CD4-positive, alpha-beta T cell treated with Interleukin-21 for 1 hour (primary cell): ENCODE data around the gene CCNDBP1.
"Not testable (repeated sequence)": the region's sequence is repeated elsewhere in the genome, so short reads cannot be mapped to it uniquely, and the experiment has no call there.

ENCODE experiments used
- DNase-seq: peaks from one replicate; pipeline ENCODE4 v3.0.0-alpha.2; 2020

CCNDBP1 gene

DNA sequence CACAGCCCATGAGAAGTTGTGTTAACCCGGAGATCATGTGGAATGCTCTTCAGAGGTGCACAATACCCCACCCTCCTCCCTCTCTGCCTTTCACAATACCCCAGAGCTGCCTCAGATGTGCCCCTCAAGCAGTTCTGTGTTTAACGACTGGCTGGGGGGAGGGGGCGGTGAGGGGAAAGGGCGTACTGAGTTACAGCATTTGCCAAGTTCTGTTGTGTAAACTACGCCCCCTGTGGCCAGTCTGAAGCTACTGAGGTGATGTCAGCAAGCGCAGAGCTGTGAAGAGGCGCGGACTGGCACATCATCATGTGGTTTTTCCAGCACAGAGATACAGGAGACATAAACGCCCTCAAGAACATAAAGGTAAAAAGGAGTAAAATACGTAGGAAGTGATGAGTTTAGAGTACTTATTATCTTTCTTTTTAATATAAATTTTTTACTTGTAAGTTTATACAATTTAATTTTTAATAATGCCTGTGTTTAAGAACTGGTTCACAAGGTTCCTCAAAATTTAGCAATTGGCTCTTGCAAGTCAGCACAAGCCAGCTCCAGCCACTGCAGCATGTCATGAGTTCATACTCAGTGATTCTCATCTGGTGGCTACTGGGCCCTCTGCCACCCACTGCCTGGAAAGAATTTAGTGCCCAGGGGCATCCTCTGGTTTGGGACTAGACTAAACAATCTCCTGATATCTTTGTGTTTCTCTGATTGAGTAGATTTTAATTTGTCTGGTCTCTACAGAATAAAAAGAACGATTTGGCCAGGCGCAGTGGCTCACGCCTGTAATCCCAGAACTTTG lies 33.9 kb downstream of the CCNDBP1 start:
- no peak for DNase-seq

DNA sequence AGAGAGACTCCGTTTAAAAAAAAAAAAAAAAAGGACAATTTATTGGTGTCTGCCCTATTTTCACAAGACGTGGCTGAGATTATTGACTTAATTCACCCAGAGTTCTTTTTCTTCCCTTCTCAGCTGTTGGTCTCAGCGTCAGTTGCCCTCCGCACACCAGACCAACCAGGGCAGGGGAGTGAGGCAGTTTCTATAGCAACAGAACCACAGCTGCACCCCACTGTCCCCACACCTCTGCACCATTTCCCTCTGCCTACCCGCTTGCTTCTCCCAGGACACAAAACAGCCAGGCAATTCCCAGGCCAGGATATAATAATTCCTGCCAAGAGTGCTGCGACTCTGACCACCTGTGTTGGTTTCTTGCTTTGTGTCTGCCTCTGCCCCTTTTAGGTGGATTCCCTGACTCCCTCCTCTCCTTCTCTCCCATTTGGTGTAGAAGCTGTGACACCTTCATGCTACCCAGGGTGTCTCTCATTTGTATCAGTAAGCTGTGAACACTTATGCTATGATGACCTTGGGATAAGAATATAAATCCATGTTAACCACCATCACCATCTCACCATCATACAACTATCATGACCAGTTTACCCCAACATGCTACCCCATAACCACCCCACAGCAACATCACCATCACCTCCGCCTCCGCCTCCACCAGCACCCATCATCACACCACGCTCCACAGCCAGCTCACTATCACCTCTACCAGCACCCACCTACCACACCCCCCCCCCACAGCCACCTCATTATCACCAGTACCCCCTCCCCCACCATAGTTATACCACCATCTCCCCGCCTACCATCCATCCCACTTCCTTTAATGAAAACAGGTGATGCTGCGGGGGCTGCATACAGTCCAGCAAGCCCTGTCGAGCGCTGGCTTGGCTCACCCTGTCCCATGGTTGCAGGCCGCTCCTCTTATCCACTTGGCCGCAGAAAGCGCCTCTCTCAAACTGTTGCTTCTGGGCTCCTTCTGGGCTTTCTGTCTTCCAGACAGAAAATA lies 35.0 kb downstream of the CCNDBP1 start:
- no peak for DNase-seq

DNA sequence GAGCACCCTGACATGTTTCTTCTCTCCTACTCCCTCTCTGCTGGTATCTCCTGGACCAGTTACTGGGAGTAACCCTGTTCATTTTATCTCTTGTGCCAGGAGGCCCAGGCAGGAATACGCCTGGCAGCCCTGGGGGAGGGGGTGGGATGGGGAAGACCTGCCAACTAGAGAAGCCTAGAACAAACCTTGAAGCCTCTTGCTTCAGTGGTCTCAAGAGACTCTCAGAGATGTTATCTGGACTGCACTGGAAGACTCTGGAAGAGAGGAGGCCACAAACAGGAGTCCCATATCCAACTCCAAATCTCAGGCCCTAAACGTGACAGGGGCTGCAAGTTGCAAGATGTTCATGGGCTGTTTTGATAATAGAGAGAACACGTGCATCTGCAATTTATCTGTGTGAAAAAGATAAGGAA lies 35.8 kb downstream of the CCNDBP1 start, which contains the start of gene EPB42:
TSS of gene EPB42 (minus strand) at position 28 of the 413 bp plus-strand sequence. CDS start 193 bp downstream, outside the sequence.
- no peak for DNase-seq

DNA sequence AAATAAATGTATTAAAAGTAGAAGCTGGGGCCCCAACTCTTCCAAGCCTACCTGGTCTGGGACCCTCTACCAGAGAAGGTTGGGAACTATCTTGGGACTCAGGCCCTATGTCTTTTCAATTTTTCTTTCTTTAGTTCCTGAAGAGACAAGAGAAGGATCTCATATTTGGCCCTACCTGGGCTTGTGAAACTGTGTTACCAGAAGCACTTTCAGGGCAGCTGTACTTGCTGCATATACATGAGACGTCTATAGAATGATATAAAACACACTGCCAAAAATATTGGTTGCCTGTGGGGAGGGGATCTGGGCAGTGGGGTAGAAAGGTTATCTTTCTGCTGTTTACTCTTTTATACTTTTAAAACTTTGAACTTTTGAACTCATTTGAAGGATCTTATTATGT lies 36.2 kb downstream of the CCNDBP1 start:
- DNase-seq = no peak

DNA sequence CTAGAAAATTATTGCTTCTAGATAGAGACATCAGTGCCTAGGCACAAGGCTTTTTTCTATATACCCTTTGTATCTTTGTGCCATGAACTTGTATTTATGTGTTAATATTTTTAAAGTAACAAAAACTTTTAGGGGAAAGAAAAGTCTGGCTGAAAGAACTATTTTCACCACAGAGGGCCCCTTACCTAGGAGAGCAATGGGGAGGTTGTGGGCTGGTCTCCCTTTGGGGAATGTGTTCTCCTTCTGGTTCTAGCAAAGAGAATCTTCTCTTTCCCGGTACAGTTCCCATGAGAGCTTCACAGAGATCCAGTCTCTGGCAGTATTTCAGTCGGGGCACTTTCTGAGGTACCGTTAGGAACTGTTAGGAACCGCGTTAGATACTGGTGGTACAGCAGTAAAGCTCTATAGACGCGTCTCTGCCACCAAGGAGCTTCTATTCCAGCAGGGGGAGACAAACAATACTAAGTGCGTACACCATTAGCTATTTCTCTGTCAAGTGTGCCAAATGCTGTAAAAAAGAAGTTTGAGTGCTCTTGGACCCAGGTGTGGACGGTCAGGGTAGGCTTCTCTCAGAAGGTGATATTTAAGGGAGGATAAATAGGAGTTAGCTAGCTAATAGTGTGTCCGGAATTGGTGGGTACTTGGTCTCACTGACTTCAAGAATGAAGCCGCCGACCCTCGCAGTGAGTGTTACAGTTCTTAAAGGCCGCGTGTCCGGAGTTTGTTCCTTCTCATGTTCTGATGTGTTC lies 40.2 kb downstream of the CCNDBP1 start:
- DNase-seq = peak; percentile 62

DNA sequence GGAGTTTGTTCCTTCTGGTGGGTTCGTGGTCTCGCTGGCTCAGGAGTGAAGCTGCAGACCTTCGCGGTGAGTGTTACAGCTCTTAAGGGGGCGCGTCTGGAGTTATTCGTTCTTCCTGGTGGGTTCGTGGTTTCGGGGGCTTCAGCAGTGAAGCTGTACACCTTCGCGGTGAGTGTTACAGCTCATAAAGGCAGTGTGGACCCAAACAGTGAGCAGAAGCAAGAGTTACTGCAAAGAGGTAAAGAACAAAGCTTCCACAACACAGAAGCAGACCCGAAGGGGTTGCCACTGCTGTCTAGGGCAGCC lies 40.7 kb downstream of the CCNDBP1 start:
- not testable (repeated sequence) for DNase-seq

DNA sequence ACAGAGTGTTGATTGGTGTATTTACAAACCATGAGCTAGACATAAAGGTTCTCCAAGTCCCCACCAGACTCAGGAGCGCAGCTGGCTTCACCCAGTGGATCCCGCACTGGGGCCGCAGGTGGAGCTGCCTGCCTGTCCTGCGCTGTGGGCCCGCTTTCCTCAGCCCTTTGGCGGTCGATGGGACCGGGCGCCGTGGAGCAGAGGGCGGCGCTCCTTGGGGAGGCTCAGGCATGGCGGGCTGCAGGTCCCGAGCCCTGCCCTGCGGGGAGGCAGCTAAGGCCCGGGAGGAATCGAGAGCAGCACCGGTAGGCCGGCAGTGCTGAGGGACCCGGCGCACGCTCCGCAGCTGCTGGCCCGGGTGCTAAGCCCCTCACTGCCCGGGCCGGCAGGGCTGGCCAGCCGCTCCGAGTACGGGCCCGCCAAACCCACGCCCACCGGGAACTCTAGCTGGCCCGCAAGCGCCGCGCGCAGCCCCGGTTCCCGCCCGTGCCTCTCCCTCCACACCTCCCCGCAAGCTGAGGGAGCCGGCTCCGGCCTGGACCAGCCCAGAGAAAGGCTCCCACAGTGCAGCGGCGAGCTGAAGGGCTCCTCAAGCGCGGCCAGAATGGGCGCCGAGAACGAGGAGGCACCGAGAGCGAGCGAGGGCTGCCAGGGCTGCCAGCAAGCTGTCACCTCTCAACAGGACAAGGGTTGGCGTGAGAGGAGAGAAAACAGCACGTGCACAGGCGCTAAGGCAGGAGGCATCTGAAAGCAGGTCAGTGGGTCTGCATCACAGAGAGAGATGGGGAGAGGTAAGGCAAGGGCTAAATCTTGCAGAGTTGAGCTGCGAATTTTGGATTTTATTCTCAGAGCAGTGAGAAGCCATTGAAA lies 41.5 kb downstream of the CCNDBP1 start:
- no peak for DNase-seq

DNA sequence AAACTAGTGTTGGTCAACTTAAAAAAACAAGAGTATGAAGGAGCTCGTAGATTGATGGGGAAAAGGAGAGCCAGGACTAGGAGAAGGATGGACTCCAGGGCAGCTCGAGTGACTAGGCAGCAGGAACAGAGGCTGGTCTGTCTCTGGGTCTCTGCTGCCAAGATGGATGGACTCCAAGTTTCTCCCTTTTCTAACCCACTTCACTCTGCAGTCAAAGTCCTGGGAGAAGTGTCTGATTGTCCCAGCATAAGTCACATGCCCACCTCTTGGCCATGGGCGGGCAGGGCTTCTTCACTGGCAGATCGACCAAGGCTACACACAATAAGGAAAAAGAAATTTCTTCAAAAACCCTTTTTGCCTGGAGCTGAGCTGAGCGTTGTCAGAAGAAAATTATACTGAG lies 44.8 kb downstream of the CCNDBP1 start:
- no peak for DNase-seq

DNA sequence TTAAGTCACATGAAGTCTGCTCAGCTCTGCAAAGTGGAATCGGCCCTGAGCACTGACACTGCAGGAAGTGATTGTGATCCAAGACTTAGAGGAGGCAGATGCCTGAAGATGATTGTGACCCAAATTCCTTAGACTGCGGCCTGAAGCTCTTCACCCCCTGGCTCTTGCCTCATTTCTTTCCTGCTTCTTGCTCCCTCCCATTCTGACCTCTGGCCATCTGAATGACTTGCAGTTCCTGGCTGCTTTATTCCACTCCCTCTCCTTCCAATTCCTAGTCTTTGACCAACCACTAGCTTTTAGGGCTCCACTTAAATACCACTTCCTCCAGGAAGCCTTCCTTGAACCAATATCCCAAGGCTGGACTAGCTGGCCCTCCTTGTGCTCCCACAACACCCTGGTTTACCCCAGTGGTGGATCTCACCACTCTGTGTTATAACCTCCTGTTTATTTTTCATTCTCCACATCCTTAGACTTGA lies 45.5 kb downstream of the CCNDBP1 start:
- no peak for DNase-seq

DNA sequence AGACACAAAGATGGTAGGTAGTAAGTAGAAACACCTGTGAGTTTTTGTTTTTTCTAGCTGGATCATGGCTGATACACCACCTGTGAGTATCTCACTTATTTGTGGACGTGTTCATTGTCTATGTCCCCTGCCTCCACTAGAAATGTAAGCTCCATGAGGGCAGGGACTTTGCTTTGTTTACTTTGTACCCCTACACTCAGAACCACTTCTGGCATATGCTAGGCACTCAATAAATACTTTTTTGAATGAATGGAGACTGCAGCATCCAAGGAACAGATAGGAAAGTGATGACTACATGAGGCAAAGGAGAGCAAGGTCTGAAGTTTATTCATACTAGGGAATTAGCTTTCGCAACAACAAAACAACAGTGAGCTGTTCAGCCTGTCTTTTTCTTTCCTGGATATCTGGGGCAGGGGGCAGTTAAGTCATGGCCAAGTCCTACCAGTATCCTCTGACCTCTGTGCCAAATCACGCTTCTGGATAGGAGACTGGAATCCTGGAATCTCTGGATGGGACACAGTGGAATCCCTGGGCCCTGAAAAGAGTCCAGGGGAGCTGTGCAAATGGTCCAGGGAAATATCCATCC lies 47.2 kb downstream of the CCNDBP1 start:
- DNase-seq = no peak

DNA sequence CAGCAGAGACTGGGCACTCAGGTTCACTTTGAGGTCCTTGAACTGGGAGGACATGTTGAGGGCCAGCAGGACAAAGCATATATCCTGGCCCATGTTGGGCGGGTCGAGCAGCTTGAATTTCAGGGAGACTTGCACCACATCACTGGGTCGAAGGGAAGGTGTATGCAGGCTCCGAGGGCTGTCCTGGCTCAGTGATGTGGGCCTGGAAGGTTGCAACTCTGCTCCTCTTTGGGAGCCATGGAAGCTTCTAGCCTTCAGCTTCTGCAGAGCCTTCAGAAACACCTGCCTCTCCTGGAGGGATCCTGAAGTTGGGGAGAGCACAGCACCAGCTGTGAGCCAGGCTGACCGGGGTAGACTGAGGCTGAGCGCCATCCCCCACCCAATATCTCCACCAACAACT lies 50.3 kb downstream of the CCNDBP1 start:
- DNase-seq = no peak

DNA sequence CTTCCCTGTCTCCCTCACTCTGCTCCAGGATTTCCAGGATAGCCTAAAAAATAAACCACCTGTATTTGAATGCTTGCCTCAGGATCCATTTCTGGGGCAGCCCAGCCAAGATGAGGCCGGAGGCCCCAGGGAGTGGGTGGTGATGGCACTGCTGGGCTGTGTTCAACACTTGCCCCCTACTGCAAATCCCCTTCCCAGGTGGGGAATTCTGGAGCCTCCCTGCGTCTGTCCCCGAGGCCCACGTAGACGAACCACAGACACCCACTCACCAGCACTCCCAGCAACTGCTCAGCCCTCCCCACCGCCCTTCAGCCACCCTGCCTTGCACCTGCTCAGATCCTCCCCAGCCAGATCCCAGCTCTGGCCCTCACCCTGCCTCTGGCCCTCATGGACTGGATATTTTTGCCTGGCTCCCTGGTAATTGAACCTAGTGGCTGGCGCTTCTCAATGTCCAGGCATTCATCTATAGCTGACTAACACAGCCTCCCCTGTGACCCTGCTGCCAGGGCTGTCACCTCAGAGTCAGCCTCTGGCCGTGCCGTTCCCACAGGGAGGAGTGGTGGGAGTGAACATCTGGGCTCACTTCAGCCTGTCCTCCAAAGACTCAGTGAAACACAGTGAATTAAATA lies 52.8 kb downstream of the CCNDBP1 start:
- no peak for DNase-seq

DNA sequence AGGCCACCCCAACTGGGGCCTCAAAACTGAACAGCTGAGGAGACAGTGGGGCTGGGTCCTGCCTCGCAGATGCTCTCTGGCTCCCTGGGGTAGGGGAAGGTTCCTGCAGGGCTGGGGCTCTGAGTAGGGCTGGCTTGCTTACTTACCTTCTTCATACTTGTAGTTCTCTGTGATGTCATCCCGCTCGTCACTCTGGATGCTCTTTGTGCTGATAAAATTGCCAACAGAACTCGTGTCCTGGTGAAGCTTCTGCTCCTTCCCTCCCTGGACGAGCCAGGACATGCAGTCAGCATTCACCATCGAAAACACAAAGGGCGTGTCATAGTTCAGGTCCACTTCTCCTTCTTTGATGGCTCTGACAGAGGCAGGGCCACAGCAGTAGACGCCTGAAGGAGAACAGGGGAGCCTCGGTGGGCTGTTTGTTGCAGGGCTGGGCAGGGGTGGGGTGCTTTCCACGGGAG lies 53.5 kb downstream of the CCNDBP1 start:
- no peak for DNase-seq

DNA sequence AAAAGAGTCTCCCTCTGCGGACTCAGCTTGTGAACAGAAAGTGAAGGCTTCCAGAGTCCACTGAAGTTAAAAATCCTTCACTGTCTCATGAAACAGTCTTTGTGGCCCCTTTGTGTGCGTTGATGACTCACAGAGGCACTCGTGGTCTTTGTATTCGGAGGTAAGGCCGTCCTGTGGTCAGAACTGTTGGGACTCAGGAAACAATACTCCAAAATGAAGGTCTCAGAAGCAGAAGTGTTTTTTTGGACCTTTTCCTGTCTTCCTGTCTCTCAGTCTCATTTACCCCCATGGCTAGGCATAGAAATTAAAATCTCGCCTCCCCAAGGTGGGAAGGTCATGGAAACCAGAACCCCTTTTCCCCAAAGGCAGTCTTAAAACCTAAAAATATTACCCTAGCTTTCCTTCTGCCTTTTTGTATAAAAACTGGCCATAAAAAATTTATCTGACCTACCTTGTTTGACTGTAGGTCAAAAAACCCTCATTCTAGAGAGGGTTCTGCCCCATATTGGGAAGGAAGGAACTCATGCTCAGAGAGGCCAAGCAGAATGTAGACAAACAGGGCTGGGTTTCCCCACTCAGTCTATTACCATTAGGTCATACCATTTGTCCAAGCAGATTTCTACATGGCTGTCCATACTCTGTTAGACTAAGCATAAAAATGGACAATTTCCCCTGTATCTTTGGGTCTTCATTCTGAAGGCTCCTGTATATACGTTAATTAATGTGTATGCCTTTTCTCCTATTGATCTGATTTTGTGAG lies 54.7 kb downstream of the CCNDBP1 start:
- DNase-seq = no peak

DNA sequence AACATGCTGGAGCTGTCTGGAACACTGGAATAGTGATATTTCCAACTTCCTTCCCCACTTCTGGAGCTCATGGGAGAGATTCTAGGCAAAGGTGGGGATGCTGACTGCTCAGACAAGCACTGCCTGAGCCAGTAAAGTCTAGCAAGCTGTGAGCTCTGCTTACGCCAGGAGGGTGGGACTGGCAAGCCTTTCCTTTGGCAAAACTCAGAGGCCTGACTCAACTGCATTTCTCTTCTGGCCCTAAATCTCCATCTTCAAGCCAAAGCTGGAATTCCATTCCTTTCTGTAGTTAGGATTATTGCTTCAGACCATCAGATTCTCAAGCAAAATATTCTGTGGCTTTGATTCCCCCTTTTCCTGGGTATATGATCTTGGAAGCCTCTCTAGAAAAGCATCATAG lies 55.9 kb downstream of the CCNDBP1 start:
- no peak for DNase-seq

DNA sequence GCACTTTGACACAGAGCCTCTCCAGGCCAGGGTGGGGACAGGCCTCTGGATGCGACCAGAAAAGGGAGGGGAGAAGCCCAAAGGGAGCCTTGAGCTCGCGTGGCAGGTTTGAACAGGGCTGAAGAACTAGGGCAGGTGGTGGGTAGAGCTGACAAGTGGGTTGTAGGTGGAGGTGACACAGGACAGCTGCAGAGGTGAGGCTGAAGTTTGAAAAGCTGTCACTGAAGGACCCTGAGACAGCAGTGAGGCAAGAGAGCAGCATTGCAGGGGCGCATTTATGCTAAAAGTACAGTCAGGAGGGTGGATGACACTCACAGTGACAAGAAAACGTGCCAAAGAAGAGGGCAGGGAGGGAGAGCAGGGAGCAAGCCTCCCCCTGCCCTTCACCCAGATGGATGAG lies 57.4 kb downstream of the CCNDBP1 start:
- no peak for DNase-seq

DNA sequence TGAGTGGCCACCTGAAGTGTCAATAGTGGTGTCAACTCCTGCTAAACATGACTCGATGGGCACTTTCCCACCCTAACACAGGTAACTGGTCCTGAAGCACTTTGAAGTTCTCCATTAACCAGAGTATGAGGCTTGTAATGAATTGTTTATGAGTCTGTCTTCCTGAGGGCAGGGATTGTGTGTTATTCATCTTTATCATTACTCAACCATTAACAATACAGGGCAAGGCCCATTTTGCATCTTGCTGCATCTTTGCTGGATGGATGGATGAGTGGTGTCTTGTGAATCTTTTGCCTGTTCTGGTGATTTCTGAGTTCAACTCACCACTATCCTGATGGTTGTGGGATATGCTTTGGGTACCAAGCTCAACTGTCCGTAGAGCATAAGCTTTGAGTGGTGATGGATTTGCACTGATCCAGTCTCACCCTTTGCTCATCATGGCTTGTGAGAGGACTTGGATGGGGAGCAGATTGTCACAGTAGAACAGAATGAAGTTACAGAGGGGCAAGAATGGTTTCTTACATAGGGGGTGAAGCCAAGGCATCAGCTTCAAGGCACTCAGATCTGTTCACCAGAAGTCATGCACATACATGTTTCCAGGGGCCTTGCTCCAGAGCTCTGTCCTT lies 57.9 kb downstream of the CCNDBP1 start:
- DNase-seq = no peak

DNA sequence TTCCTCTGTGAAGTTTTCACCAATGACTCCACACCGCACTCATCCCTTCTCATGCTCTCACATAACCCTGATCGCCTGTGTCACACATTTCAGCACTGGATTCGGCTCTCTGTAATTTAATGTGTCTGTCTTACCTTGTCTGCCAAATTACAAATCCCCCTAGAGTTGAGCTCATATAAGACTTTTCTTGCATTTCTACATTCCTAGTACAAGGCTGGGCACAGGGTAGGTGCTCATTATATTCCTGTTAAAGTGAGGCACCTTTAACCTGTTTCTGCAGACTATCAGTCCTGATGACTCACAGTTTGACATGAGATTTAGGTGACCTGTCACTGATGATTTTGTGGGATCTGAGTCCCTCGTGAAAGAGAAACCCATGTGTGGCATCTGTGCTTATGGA lies 58.9 kb downstream of the CCNDBP1 start:
- DNase-seq = no peak

DNA sequence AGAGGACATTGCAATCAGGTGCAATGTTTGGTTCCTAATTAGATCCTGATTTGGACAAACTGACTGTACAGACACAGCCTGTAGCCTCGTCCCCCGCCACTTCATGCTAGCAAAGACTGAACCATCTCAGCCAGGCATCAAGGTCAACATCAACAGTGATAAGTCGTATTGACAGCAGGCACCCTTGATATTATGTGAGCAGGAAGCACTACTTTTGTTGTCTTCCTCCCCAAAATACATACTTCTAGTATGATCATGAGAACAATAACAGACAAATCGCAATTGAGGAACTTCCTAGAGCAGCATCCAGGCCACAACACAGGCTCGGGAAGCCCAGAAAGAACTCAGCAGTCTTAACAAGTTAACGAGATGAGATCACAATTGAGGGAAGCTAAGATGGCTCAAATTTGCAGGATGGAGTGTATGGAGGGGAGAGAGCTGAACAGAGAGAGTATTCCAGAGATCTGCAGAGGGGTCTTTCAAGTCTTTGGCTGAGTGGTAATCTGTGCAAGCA lies 61.1 kb downstream of the CCNDBP1 start:
- DNase-seq = no peak
